CD14-positive monocyte (primary cell): ENCODE results near the gene IDI1. TPM values are rescaled to one million over a fixed set of nuclear protein-coding genes. Genes with fewer than 3 reads are reported as not detected.

ENCODE experiments used
- DNase-seq, 3 donors: peaks; one replicate each; pipeline ENCODE4 v3.0.0-alpha.2; 2011 to 2022
- H2AFZ ChIP-seq: 2 replicates; pipeline ENCODE4 v1.6.0; 2012; ENCODE audit warnings: mild to moderate bottlenecking, low read depth, low read length, inconsistent platforms; ENCODE audit not compliant: insufficient read depth, poor library complexity, severe bottlenecking
- H3K27ac ChIP-seq, 2 donors: 1 replicate in 1 of 2; 2 replicates in 1 of 2; pipeline ENCODE4 v1.5.1; 2012 to 2013; ENCODE audit warnings: low read length in 2 of 2, control low read depth in 1 of 2, inconsistent platforms in 1 of 2, low read depth in 1 of 2, mild to moderate bottlenecking in 1 of 2
- H3K27me3 ChIP-seq, 2 donors: one replicate each; pipeline versions ENCODE4 v1.6.0 to v1.6.1; 2011 to 2013; ENCODE audit warnings: low read length in 2 of 2; ENCODE audit not compliant: control insufficient read depth in 2 of 2, insufficient read depth in 2 of 2
- H3K36me3 ChIP-seq, 2 donors: replicated peaks in 1 of 2; 1 replicate in 1 of 2; 2 replicates in 1 of 2; pipeline versions ENCODE4 v1.5.1 to v1.6.1; 2012 to 2013; ENCODE audit warnings: low read length in 2 of 2, control low read depth in 1 of 2, inconsistent platforms in 1 of 2, mild to moderate bottlenecking in 1 of 2; ENCODE audit not compliant: insufficient read depth in 2 of 2, control insufficient read depth in 1 of 2
- H3K4me1 ChIP-seq, 2 donors: 1 replicate in 1 of 2; 2 replicates in 1 of 2; pipeline versions ENCODE4 v1.5.1 to v1.6.1; 2012 to 2013; ENCODE audit warnings: low read length in 2 of 2, control low read depth in 1 of 2, inconsistent platforms in 1 of 2, mild to moderate bottlenecking in 1 of 2, moderate library complexity in 1 of 2; ENCODE audit not compliant: insufficient read depth in 2 of 2, control insufficient read depth in 1 of 2
- H3K4me2 ChIP-seq: replicated peaks from 2 replicates; pipeline ENCODE3; 2012; ENCODE audit warnings: low read length, moderate library complexity, mild to moderate bottlenecking; ENCODE audit not compliant: poor library complexity, severe bottlenecking; ENCODE audit errors: extremely low read depth
- H3K4me3 ChIP-seq, 3 experiments: fragments of 200-600 bp in 1 of 3; sonication (generic) in 1 of 3; replicated peaks in 1 of 3; 1 replicate in 2 of 3; 2 replicates in 1 of 3; pipeline ENCODE4 v1.5.1; 2011 to 2013; ENCODE audit warnings: low read length in 3 of 3, mild to moderate bottlenecking in 3 of 3, control low read depth in 2 of 3, low read depth in 2 of 3, inconsistent platforms in 1 of 3, moderate library complexity in 1 of 3
- H3K79me2 ChIP-seq: 2 replicates; pipeline ENCODE4 v1.6.0; 2012; ENCODE audit warnings: mild to moderate bottlenecking, control low read depth, inconsistent platforms, low read length, moderate library complexity; ENCODE audit not compliant: insufficient read depth
- H3K9ac ChIP-seq: 2 replicates; pipeline ENCODE4 v1.6.0; 2017; ENCODE audit warnings: low read length, mild to moderate bottlenecking; ENCODE audit not compliant: insufficient read depth, poor library complexity, severe bottlenecking
- H3K9me3 ChIP-seq, 2 donors: replicated peaks in 1 of 2; 1 replicate in 1 of 2; 2 replicates in 1 of 2; pipeline versions ENCODE4 v1.5.1 to v1.6.1; 2012 to 2013; ENCODE audit warnings: low read length in 2 of 2, control low read depth in 1 of 2; ENCODE audit not compliant: control insufficient read depth in 1 of 2, insufficient read depth in 1 of 2
- H4K20me1 ChIP-seq: 2 replicates; pipeline ENCODE4 v1.6.0; 2012; ENCODE audit warnings: mild to moderate bottlenecking, low read length, control low read depth, moderate library complexity; ENCODE audit not compliant: insufficient read depth
- H3K27ac Mint-ChIP-seq, 7 donors: one replicate each; pipeline ENCODE4 v1.8.0; 2020; ENCODE audit warnings: mild to moderate bottlenecking in 7 of 7, mixed read lengths in 7 of 7, moderate library complexity in 6 of 7, inconsistent platforms in 2 of 7
- H3K27me3 Mint-ChIP-seq, 3 donors: one replicate each; pipeline ENCODE4 v1.8.0; 2021 to 2022; ENCODE audit warnings: low read depth in 3 of 3, mild to moderate bottlenecking in 3 of 3, mixed read lengths in 3 of 3, moderate library complexity in 3 of 3, inconsistent platforms in 1 of 3
- H3K36me3 Mint-ChIP-seq, 2 donors: one replicate each; pipeline ENCODE4 v1.8.0; 2020; ENCODE audit warnings: mixed read lengths in 2 of 2, inconsistent platforms in 1 of 2, mild to moderate bottlenecking in 1 of 2
- H3K4me1 Mint-ChIP-seq: one replicate; pipeline ENCODE4 v1.8.0; 2020; ENCODE audit warnings: mild to moderate bottlenecking, mixed read lengths
- H3K4me3 Mint-ChIP-seq, 2 donors: one replicate each; pipeline ENCODE4 v1.8.0; 2020; ENCODE audit warnings: mild to moderate bottlenecking in 2 of 2, mixed read lengths in 2 of 2, moderate library complexity in 1 of 2
- H3K9me3 Mint-ChIP-seq, 7 donors: one replicate each; pipeline ENCODE4 v1.8.0; 2020 to 2022; ENCODE audit warnings: mixed read lengths in 7 of 7, mild to moderate bottlenecking in 6 of 7, moderate library complexity in 6 of 7, inconsistent platforms in 2 of 7
- CTCF ChIP-seq: fragments of 200-600 bp; IDR thresholded peaks from one replicate; pipeline ENCODE4 v1.8.0; 2022; ENCODE audit warnings: antibody characterized with exemption, mild to moderate bottlenecking
- WGBS: methylation state at CpG from one replicate; pipeline ENCODE4 v1.1.5; 2013; ENCODE audit warnings: missing lambda C conversion rate; ENCODE audit not compliant: insufficient coverage; 5-methylcytosine and 5-hydroxymethylcytosine counted together
- intact Hi-C, 2 donors: fragments of 100-400 bp; cut with micrococcal nuclease; formaldehyde crosslinking; loops; one replicate each; pipeline versions ENCODE4 v1.15.0 to v1.15.1; 2023
- polyA plus RNA-seq, 3 donors: library from polyadenylated mRNA; depleted of rRNA in 1 of 3; unstranded in 2 of 3; stranded (reverse) in 1 of 3; fragments of 300-500 nt in 2 of 3; fragments of >200 nt in 1 of 3; fragmentation: Illumina TruSeq in 2 of 3; gene quantifications; 1 replicate in 2 of 3; 2 replicates in 1 of 3; pipeline ENCODE4 v1.2.3, GENCODE V29; 2012 to 2021

The IDI1 gene
- polyA plus RNA-seq, 3 donors: 35.0 to 139 (median 46.9) TPM

- Histone ChIP-seq H3K79me2 (peaks cover 94% of the 10 kb centered on the region), H3K36me3 (peaks cover 15 to 40% of the 10 kb centered on the region in 2 donors), H3K27ac (no peak overlapping the region), H2AFZ (no peak overlapping the region), H3K4me2 (no peak overlapping the region), H3K4me1 (peaks cover 9 to 14% of the 10 kb centered on the region in 2 donors), H3K9me3 (no peaks in the 10 kb centered on the region), H3K27me3 (no peaks in the 10 kb centered on the region), H3K4me3 (no peak overlapping the region), H4K20me1 (peaks cover 90% of the 10 kb centered on the region), H3K9ac (no peak overlapping the region)
- peaks cover 26 to 39% of the 10 kb centered on the region in 2 donors for H3K36me3 Mint-ChIP-seq
- no peak for TF ChIP-seq CTCF
- WGBS: 85% methylated on average over 2 of the region's 4 CpGs
- peak overlapping the region in 1 of 7 donors; percentile 13 for H3K27ac Mint-ChIP-seq
- no peaks in the 10 kb centered on the region for H3K9me3 Mint-ChIP-seq
- DNase-seq: no peak
- H3K4me3 Mint-ChIP-seq: no peak overlapping the region
- H3K27me3 Mint-ChIP-seq: peaks cover 0 to 1% (median 0%) of the 10 kb centered on the region in 3 donors
- intact Hi-C loops: no loop called here
- peaks cover 50% of the 10 kb centered on the region for H3K4me1 Mint-ChIP-seq
These were observed 16.0 kb upstream of the IDI1 start for GRCh38 chr10:1064964-1065247.

DNA sequence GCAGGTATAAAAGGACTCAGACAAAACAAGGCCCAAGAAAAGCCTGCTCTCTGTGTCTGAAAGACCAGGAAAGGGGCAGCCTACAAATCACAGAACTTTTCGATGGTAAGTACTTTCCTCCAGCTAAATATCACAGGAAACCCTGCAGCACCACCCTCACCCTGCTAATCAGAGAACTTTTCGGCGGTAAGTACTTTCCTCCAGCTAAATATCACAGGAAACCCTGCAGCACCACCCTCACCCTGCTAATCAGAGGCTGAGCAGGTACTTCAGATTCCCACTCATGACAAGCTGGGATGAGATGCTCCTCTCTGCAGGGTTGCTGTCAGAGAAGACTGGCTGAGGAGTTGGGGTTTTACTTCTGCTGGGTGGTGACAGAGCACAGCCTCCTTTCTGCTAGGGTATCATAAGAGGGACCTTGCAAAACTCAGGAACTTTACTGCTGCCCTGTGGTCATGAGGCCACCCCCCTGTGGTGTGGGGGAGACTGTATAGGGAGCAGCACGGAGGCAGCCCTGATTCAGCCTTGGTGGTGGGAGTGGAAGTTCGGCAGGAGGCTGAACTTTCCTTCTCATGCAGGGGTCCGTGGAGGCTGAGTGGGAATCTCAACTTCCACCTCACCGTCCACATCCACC, 14.4 kb upstream of the IDI1 start:
- Histone ChIP-seq H3K27me3 (no peaks in the 10 kb centered on the region), H3K36me3 (peaks cover 19 to 51% of the 10 kb centered on the region in 2 donors), H3K4me2 (no peak overlapping the region), H3K4me3 (no peak overlapping the region), H3K9ac (no peak overlapping the region), H3K79me2 (peaks cover 96% of the 10 kb centered on the region), H3K4me1 (peaks cover 3 to 8% of the 10 kb centered on the region in 2 donors), H4K20me1 (peaks cover 91% of the 10 kb centered on the region), H2AFZ (no peak overlapping the region), H3K9me3 (no peaks in the 10 kb centered on the region), H3K27ac (peak overlapping the region in 1 of 2 donors; percentile 9)
- Mint-ChIP-seq H3K4me3 (no peak overlapping the region), H3K9me3 (no peaks in the 10 kb centered on the region), H3K4me1 (peaks cover 47% of the 10 kb centered on the region), H3K27me3 (peaks cover 0 to 1% (median 0%) of the 10 kb centered on the region in 3 donors), H3K27ac (peak overlapping the region in 3 of 7 donors; percentile 28 to 72 (median 60)), H3K36me3 (peaks cover 27 to 48% of the 10 kb centered on the region in 2 donors)
- peak in 1 of 3 donors; percentile 27 for DNase-seq
- TF ChIP-seq CTCF: no peak
- intact Hi-C loops: no loop called here
- WGBS: 53% methylated on average over 3 of the region's 7 CpGs
